Vagina (tissue), 2 donors: Measurements from ENCODE around the gene WWTR1. TPM values are rescaled to one million over a fixed set of nuclear protein-coding genes. Genes with fewer than 3 reads are reported as not detected.

Experiments
- DNase-seq, 2 donors: peaks; one replicate each; pipeline ENCODE4 v3.0.0-alpha.2; 2017; ENCODE audit errors: extremely low spot score in 2 of 2
- H3K27ac ChIP-seq: fragments of 200-600 bp; sonication (generic); one replicate; pipeline ENCODE4 v1.5.1; 2019
- H3K27me3 ChIP-seq: fragments of 200-600 bp; sonication (generic); one replicate; pipeline ENCODE4 v1.5.1; 2019
- H3K36me3 ChIP-seq, 2 donors: fragments of 200-600 bp; sonication (generic); one replicate each; pipeline ENCODE4 v1.5.1; 2017 to 2019
- H3K4me1 ChIP-seq: fragments of 200-600 bp; sonication (generic); one replicate; pipeline ENCODE4 v1.5.1; 2019
- H3K4me3 ChIP-seq, 2 donors: fragments of 200-600 bp; sonication (generic); 1 replicate in 1 of 2; 2 replicates in 1 of 2; pipeline ENCODE4 v1.5.1; 2016 to 2019
- H3K9me3 ChIP-seq: fragments of 200-600 bp; sonication (generic); one replicate; pipeline ENCODE4 v1.5.1; 2019
- POLR2A ChIP-seq, 2 donors: fragments of 450-650 bp; IDR thresholded peaks; one replicate each; pipeline ENCODE4 v1.6.1; 2017; ENCODE audit warnings: antibody characterized with exemption in 2 of 2, mild to moderate bottlenecking in 2 of 2, moderate library complexity in 2 of 2
- POLR2AphosphoS5 ChIP-seq, 2 donors: sonication (generic); formaldehyde crosslinking; IDR thresholded peaks; one replicate each; pipeline ENCODE4 v1.9.0; 2017; ENCODE audit warnings: antibody characterized with exemption in 2 of 2, mild to moderate bottlenecking in 2 of 2, low read depth in 1 of 2; ENCODE audit not compliant: insufficient read depth in 1 of 2
- intact Hi-C: fragments of 100-400 bp; cut with DNase I; formaldehyde crosslinking; loops from one replicate; pipeline ENCODE4 v1.15.1; 2023
- total RNA-seq: library from RNA; depleted of rRNA; stranded (reverse); fragments of >200 nt; gene quantifications from one replicate; pipeline ENCODE4 v1.2.3, GENCODE V29; 2016
- TF ChIP-seq, protein P1 (sequence below), 3 experiments: fragments of 450-650 bp in 2 of 3; fragments of 200-600 bp in 1 of 3; sonication (generic) in 1 of 3; IDR thresholded peaks; one replicate each; pipeline ENCODE4 v1.5.1; 2017 to 2019; ENCODE audit warnings: antibody characterized with exemption in 3 of 3, mild to moderate bottlenecking in 2 of 3, moderate library complexity in 2 of 3

Gene WWTR1
- total RNA-seq, 1 donor from 2014 or later: 181 TPM

DNA sequence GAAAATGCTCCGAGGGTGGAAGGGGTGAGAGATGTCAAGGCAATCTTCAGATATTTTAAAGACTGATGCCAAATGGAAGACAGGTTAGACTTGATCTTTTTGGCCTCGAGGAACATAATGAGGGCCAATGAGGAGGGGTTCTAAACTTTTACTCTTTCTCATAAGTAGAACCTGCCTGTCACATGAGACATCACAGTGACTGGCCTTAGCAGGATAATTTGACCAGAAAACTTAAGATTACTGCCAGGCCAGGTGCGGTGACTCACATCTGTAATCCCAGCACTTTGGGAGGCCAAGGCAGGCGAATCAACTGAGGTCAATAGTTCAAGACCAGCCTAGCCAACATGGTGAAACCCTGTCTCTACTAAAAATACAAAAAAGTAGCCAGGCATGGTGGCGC lies 171.1 kb downstream of the WWTR1 start:
- no peak for DNase-seq
- Histone ChIP-seq H3K4me1 (no peaks in the 10 kb centered on the region), H3K9me3 (no peaks in the 10 kb centered on the region), H3K27ac (no peak overlapping the region), H3K36me3 (no peaks in the 10 kb centered on the region), H3K4me3 (no peak overlapping the region), H3K27me3 (no peaks in the 10 kb centered on the region)
- intact Hi-C loops: no loop called here
- TF ChIP-seq, protein P1, sequence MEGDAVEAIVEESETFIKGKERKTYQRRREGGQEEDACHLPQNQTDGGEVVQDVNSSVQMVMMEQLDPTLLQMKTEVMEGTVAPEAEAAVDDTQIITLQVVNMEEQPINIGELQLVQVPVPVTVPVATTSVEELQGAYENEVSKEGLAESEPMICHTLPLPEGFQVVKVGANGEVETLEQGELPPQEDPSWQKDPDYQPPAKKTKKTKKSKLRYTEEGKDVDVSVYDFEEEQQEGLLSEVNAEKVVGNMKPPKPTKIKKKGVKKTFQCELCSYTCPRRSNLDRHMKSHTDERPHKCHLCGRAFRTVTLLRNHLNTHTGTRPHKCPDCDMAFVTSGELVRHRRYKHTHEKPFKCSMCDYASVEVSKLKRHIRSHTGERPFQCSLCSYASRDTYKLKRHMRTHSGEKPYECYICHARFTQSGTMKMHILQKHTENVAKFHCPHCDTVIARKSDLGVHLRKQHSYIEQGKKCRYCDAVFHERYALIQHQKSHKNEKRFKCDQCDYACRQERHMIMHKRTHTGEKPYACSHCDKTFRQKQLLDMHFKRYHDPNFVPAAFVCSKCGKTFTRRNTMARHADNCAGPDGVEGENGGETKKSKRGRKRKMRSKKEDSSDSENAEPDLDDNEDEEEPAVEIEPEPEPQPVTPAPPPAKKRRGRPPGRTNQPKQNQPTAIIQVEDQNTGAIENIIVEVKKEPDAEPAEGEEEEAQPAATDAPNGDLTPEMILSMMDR (IDR thresholded peaks at IDR 0.05): no peak

DNA sequence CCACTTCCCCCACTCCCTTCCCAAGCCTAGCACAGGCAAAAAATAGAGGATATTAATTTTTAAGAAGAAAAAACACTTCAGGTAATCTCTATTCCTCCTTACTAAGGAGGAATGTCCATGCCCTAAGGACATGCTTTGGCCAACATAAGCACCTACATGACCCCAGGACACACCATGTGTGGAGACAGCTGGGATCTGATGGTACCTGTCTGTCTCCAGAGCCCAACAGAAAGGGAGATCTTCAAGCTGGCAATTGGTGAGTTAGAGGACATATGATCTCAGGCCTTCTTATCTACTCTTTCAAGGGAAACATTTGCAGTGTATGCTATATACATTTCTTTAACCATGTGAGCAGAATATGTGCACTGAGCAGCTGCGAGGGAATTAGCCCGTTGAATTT lies 176.3 kb downstream of the WWTR1 start:
- intact Hi-C loops: no loop called here
- peak in 1 of 2 donors; percentile 42 for DNase-seq
- Histone ChIP-seq H3K4me3 (no peak overlapping the region), H3K36me3 (no peaks in the 10 kb centered on the region), H3K27ac (no peak overlapping the region), H3K27me3 (no peaks in the 10 kb centered on the region), H3K4me1 (no peaks in the 10 kb centered on the region), H3K9me3 (no peaks in the 10 kb centered on the region)
- no peak for TF ChIP-seq POLR2AphosphoS5 (IDR thresholded peaks at IDR 0.05; ENCODE audit: insufficient read depth in 1 of 2, low read depth in 1 of 2)
- TF ChIP-seq, protein P1 (IDR thresholded peaks at IDR 0.05): no peak
- no peak for TF ChIP-seq POLR2A (IDR thresholded peaks at IDR 0.05)

DNA sequence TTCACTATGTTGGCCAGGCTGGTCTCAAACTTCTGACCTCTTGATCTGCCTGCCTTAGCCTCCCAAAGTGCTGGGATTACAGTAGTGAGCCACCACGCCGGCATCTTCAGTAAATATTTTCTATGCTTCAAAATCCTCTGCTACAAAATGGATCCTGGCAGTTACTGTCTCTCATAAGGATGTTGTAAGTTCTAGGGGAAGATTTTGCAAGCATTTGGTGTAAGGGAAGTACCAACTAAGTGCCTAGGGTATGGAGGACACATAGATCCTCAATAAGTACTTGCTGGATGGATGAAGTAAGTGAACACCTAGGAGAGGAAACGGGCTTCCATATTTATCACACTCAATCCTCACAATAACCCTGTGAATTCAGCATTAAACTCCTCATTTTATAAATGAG lies 176.8 kb downstream of the WWTR1 start:
- Histone ChIP-seq H3K36me3 (no peaks in the 10 kb centered on the region), H3K27me3 (no peaks in the 10 kb centered on the region), H3K9me3 (no peaks in the 10 kb centered on the region), H3K27ac (no peak overlapping the region), H3K4me1 (no peaks in the 10 kb centered on the region), H3K4me3 (no peak overlapping the region)
- TF ChIP-seq, protein P1 (IDR thresholded peaks at IDR 0.05): no peak
- no peak for TF ChIP-seq POLR2AphosphoS5 (IDR thresholded peaks at IDR 0.05; ENCODE audit: insufficient read depth in 1 of 2, low read depth in 1 of 2)
- DNase-seq: peak in 1 of 2 donors; percentile 3
- intact Hi-C loops: no loop called here

DNA sequence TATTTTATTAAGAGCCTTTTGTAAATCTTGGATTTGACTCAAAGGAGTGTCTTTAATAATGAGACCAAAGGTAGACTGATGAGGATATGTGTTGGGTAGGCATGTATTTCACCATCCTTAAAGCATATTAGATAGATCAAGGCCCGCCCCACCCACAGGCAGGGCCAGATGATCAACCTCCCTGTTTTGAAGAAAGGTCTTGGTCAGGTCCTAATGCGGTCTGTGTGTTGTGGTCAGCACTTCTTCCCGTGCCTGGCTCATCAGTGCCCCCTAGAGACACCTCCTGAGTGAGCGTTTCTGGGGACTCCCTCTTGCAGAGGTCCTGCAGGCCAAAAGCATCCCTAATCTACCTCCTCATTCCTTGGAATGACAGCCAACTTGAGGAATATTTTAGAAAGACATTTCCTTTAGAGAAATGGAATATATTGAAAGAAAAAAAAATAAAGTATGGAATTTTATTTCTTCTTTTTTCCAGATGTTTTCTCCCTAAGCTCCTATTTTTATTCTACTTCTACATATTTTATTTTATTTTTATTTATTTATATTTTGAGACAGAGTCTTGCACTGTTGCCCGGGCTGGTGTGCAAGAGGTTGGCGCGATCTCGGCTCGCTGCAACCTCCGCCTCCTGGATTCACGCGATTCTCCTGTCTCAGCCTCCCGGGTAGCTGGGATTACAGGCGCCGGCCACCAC lies 177.4 kb downstream of the WWTR1 start:
- H3K27me3 ChIP-seq: no peaks in the 10 kb centered on the region
- no peaks in the 10 kb centered on the region for H3K36me3 ChIP-seq
- peak in 1 of 2 donors; percentile 84 for DNase-seq
- no peak overlapping the region for H3K4me3 ChIP-seq
- H3K4me1 ChIP-seq: no peaks in the 10 kb centered on the region
- intact Hi-C loops: no loop called here
- H3K27ac ChIP-seq: no peak overlapping the region
- TF ChIP-seq, protein P1 (IDR thresholded peaks at IDR 0.05): peak; percentile 48 to 59 (median 51)
- TF ChIP-seq POLR2AphosphoS5 (IDR thresholded peaks at IDR 0.05; ENCODE audit: insufficient read depth in 1 of 2, low read depth in 1 of 2) (no peak), POLR2A (IDR thresholded peaks at IDR 0.05) (no peak)
- H3K9me3 ChIP-seq: no peaks in the 10 kb centered on the region

DNA sequence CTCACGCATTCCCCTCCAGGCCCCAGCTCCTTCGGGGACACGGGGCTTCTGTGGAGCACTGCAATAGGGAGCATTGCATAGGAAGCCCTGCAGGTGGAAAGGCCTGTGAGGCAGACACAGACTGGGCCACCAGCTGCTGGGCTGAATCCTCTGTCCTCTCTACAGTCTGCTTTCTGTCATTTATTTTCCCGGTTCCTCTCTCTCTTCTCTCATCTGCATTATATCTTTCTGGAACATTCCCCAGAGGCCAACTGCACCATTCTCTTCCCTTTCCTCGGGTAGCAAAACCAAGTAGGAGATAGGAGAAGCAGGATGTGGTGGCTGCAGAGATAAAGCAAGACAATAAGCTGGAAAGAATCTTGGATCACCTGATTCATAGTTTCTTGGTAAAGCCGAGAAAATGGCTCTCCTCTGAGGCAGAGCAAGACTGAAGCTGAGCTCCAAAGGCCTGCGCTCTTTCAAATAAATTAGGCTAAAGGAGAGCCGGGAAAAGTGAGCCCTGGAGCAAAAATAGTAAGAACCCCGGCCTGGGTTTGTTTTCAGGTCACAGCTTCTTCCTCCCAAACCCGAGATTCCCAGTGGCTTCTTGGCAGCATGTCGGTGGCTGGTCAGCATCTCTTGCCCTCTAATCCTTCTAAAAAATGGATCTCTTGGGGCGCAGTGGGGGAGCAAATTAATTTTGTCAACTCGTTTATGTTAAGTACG lies 178.1 kb downstream of the WWTR1 start:
- TF ChIP-seq POLR2A (IDR thresholded peaks at IDR 0.05) (no peak), POLR2AphosphoS5 (IDR thresholded peaks at IDR 0.05; ENCODE audit: insufficient read depth in 1 of 2, low read depth in 1 of 2) (no peak)
- TF ChIP-seq, protein P1 (IDR thresholded peaks at IDR 0.05): no peak
- intact Hi-C loops: loop anchor here (10.0 kb wide), 1 partner anchor 85 kb away; no protein-coding TSS in a partner anchor
- no peak overlapping the region for H3K27ac ChIP-seq

More for the DNA sequence above, 178.1 kb downstream of the WWTR1 start:
- H3K4me3 ChIP-seq: no peak overlapping the region
- DNase-seq: peak in 1 of 2 donors; percentile 58
- H3K9me3 ChIP-seq: no peaks in the 10 kb centered on the region
- H3K27me3 ChIP-seq: no peaks in the 10 kb centered on the region
- no peaks in the 10 kb centered on the region for H3K36me3 ChIP-seq
- H3K4me1 ChIP-seq: no peaks in the 10 kb centered on the region
